ENCODE measurements around the gene ZNF341.

ZNF341 gene

GRCh38 chr20:33771938-33772337 lies 40.1 kb downstream of the ZNF341 start:
- DNase-seq (ENCODE audit: low spot score) = no peak
- ChIA-PET CTCF (interaction anchor here (0.6 to 1.2 kb wide), 2 partner anchors 20 to 23 kb away, joined by 3 to 5 read pairs; no protein-coding TSS in a partner anchor), POLR2A (ENCODE audit: low non-redundant PET) (no interaction called here)
- no peak overlapping the region for H3K27ac ChIP-seq
- no peak for TF ChIP-seq CTCF (conservative IDR thresholded peaks at IDR 0.05; ENCODE audit: low read depth)

GRCh38 chr20:33772439-33772838 lies 40.6 kb downstream of the ZNF341 start:
- no peak for DNase-seq (ENCODE audit: low spot score)
- TF ChIP-seq CTCF (conservative IDR thresholded peaks at IDR 0.05; ENCODE audit: low read depth) = no peak
- H3K27ac ChIP-seq = no peak overlapping the region
- ChIA-PET POLR2A (ENCODE audit: low non-redundant PET) (no interaction called here), CTCF (interaction anchor here (0.6 to 1.2 kb wide), 2 partner anchors 20 to 23 kb away, joined by 3 to 5 read pairs; no protein-coding TSS in a partner anchor)

- no peak for TF ChIP-seq CTCF (conservative IDR thresholded peaks at IDR 0.05; ENCODE audit: low read depth)
- no peak for DNase-seq (ENCODE audit: low spot score)
- no peak overlapping the region for H3K27ac ChIP-seq
- ChIA-PET CTCF (interaction anchor here (0.6 kb wide), 2 partner anchors 50 to 749 kb away, joined by 3 read pairs; no protein-coding TSS in a partner anchor), POLR2A (ENCODE audit: low non-redundant PET) (no interaction called here)
Measured at GRCh38 chr20:33773412-33774089, 41.8 kb downstream of the ZNF341 start.

GRCh38 chr20:33777816-33778215 lies 46.0 kb downstream of the ZNF341 start:
- H3K27ac ChIP-seq = no peak overlapping the region
- POLR2A ChIA-PET (ENCODE audit: low non-redundant PET) = no interaction called here
- TF ChIP-seq CTCF (conservative IDR thresholded peaks at IDR 0.05; ENCODE audit: low read depth) = no peak
- CTCF ChIA-PET = interaction anchor here (0.6 to 0.7 kb wide), 2 partner anchors 111 to 914 kb away, joined by 3 read pairs; partner anchors contain the start of gene ACTL10
- DNase-seq (ENCODE audit: low spot score) = no peak

GRCh38 chr20:33781133-33781532 lies 49.3 kb downstream of the ZNF341 start:
- no peak for TF ChIP-seq CTCF (conservative IDR thresholded peaks at IDR 0.05; ENCODE audit: low read depth)
- CTCF ChIA-PET = interaction anchor here (0.6 to 0.9 kb wide), 3 partner anchors 39 to 868 kb away, joined by 4 to 7 read pairs (median 6); no protein-coding TSS in a partner anchor
- POLR2A ChIA-PET (ENCODE audit: low non-redundant PET) = no interaction called here
- peak overlapping the region; percentile 3; the same call in 1 of the 2 replicates for H3K27ac ChIP-seq
- DNase-seq (ENCODE audit: low spot score) = no peak

- ChIA-PET CTCF (interaction anchor here (0.7 to 0.9 kb wide), 2 partner anchors 21 to 55 kb away, joined by 5 to 7 read pairs; no protein-coding TSS in a partner anchor), POLR2A (ENCODE audit: low non-redundant PET) (no interaction called here)
- TF ChIP-seq CTCF (conservative IDR thresholded peaks at IDR 0.05; ENCODE audit: low read depth) = no peak
- H3K27ac ChIP-seq = no peak overlapping the region
- no peak for DNase-seq (ENCODE audit: low spot score)
Measured at GRCh38 chr20:33781945-33782344, 50.1 kb downstream of the ZNF341 start.
